Stimulated activated CD4-positive, alpha-beta T cell treated with anti-CD3 and anti-CD28 coated beads, Interleukin-1b, Interleukin-23, amount 100 ng/mL, for 4 hours (primary cell): ENCODE results near the gene NECTIN1.

Experiments
- DNase-seq, 2 donors: peaks; one replicate each; pipeline ENCODE4 v3.0.0-alpha.2; 2020; ENCODE audit warnings: low read depth in 2 of 2

Gene NECTIN1

DNA sequence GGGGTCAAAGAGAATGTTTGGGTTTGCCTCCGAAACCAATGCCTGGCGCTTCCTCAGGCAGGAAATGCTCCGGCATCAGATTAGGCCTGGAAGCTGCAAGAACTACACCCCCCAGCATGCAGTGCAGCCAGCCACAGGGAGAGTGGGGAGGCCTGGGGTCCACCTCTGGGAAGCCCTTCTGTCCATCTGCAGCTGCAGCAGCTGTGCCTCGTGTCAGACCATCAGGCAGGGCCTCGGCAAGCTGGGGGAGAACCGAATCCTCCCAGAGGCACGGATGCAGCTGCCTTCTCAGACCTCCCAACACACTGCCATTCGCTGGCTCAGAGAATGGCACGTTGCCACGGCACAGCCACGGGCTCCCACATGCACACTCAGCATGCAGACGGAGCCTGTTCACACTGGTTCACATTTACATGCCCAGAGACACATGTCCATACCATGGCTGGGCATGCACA lies 57.4 kb downstream of the NECTIN1 start:
- no peak for DNase-seq

DNA sequence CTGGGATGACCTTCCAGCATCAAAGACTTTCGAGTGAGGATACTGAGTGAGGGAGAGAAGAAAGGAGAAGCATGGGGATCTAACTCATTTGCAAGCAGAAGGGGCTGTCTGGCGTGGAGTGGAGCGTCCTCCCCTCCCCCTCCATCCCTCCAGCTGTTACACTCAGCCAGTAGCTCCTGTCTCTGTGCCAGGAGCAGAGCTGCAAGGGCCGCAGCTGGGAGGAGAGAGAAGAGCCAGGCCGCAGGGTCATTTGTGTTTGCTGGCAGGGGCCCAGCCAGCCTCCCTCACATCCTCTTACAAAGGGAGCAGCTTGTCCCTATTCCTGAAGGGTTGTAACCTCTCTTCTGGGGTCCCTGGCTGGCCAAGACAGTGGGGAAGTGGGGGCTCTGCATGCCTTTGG lies 57.9 kb downstream of the NECTIN1 start:
- no peak for DNase-seq

- DNase-seq: no peak
Measured at GRCh38 chr11:119669487-119669886, 59.5 kb downstream of the NECTIN1 start.

DNA sequence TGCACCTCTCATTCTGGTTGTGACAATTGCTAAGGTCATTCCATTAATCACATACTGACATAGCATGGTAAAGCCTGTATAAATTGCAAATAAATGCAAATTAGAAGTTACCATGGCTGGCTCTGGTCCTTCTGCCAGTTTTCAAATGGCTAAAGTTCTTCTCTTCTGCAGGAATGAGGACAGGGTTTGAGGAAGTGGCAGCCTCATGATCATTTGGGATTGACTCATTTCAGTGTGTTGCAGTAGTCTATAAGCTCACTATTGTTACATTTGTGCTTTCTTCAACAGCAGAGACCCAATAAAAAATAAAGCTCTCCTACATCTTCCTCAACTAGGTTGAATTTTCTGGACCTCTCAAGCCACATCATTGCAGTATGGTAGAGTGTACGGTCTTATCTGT lies 60.3 kb downstream of the NECTIN1 start:
- DNase-seq: no peak

DNA sequence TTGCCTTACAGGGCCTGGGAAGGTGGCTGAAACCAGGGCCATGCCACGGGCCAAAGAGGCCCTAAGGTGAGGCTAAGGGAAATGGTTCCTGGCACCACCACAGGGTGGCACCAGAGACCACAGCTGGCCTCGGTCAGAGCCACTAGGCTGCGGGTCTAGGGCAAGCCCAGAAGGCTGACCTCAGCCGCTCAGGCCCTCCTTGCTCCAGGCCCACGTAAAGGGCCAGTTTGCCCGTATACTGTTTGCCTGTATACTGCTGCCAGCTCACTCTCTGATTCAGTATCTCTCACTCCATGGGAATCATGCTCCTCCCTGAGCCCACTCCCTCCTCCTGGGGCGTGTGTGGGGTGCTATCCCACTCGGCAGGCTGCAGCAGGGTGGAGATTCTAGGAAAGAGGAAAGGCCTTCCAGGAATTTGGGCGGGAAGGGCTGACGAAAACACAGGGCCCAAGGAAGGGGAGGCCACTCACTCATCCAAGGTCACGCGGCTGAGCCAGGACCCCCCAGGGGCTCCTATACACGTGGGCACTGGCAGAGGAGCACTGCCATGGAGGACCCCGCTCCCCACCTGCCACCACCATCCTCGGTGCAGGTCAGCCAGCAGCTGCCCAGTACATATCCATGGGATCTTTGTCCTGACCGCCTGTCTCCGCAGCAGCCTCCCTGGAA lies 62.4 kb downstream of the NECTIN1 start:
- peak; percentile 38 to 52 for DNase-seq

- DNase-seq: no peak
Measured at GRCh38 chr11:119666061-119666460, 62.9 kb downstream of the NECTIN1 start.

GRCh38 chr11:119664701-119665420 lies 64.1 kb downstream of the NECTIN1 start:
- DNase-seq: no peak

- DNase-seq: no peak
Measured at GRCh38 chr11:119664063-119664572, 64.9 kb downstream of the NECTIN1 start.

- no peak for DNase-seq
Measured at GRCh38 chr11:119663279-119663678, 65.7 kb downstream of the NECTIN1 start.

- no peak for DNase-seq
Measured at GRCh38 chr11:119661226-119661625, 67.8 kb downstream of the NECTIN1 start.

DNA sequence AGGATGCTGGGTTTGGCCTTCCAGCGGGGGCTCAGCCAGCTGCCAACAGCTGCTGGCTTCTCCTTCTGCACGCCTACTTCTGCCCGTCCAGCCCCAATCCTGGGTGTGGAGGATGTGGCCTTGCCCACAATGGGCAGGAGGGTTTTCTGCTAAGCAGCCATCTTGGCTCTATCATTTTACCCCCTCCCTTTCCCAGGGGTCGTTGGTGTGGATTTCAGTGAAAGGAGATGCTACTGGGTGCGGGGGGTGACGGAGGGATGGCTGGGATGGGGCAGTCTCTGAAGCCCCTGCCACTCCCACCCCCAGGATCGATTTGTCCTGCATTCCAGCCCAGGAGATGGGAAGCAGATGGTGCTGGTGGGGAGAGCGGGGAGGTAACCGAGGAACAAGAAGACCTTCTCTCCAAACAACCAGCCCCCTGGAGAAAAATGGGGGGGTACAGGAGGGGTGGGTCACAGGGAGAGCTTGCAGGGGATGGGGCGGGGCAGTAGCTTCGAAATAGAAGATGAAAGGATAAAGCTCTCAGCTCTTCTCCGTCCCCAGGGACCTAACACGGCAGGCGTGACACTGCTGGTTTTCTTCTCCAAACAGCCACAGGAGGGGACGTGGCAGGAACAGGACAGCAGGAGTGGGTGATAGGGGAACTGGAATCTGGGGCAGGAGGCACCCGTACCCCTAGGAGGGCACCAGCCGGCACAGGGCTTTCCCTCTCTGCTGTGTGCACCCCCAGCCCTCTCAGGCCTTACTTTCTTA lies 68.9 kb downstream of the NECTIN1 start:
- no peak for DNase-seq

DNA sequence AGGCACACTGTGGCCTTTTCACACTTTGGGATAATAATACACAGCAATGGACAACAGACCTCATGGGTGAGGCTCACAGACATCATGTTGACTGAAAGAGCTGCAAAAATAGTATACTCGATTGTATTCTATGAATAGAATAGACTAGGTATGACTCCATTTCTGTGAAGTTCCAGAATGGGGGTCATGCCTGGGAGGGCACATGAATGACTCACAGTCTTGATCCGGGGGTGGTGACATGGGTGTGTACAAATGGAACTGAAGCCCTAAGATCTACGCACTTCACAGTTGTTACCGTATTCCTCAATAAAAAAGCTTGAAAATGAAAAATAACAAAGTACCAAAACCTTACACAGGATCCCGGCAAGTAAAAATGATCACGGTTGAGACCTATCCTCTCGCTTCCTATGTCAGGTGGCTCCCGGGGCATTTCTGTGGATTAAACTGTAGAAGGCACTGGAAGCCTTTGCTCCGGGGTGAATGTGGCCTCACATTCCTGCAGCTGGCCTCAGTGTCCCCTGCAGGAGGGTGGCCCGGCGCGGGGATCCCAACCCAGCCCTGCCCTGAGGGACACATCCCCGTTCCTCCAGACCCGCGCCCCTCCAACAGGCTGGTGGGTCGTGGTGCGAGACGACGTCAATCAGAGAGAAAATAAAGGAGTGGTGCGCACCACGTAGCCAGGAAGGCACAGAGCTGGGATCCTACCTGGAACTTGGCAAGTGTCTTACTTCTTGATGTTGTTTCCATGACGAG lies 75.9 kb downstream of the NECTIN1 start:
- no peak for DNase-seq

DNA sequence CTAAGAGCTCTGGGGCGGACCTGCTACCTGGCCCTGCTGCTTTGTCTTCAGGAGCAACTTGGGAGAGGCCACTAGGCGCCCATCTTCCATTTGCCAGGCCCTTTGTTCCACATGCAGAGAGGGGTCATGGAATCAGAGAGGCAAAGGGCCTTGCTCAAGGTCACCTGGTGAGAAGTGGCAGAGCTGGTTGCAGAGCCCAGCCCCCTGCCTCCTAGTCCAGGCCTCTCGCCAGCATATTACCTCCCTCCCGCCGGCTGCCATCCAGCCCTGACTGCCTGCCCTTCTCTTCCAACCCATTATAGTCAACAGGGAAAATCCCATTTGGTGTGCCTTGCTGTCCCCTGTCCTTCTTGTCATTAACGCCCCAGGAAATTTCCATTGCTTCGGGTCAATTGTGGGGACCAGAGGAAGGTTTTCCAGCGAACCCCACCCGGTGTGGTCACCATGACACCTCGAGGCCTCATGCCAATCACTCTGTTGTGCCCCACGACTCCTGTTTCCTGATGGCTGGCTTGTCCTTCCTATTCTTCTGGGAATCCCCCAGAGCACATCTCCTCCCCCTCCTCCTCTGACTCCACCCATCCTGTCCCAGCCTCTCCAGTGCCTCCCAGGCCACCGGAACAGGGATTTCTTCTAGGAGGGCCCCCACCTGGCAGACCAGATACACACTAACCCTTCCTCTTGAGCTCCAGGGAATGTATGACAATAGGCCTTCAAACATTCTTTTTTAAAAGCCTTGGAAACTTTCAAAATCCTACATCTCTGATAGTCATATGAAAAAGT lies 77.0 kb downstream of the NECTIN1 start:
- DNase-seq: no peak

DNA sequence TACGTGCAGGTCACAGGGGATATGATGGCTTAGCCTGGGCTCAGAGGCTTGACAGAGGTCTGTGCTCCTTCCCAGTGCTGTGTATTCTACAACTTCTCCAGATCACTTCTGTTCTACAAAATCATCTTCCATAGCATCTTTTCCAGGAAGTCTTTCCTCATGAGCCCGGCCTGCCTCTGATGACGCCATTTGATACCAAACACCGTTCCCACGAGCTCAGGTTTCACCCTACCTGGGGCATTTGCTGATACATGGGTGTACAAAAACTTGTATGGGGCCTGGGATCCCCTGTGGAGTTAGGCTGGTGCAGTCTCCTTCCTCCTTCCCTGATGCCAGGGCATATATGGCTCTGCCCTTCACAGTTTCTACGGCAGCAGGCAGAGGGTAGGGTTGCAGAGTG lies 78.7 kb downstream of the NECTIN1 start:
- DNase-seq: no peak

GRCh38 chr11:119647254-119647653 lies 81.7 kb downstream of the NECTIN1 start:
- DNase-seq: no peak

- DNase-seq: no peak
Measured at GRCh38 chr11:119645018-119645417, 84.0 kb downstream of the NECTIN1 start.

- no peak for DNase-seq
Measured at GRCh38 chr11:119644502-119644901, 84.5 kb downstream of the NECTIN1 start.

GRCh38 chr11:119643876-119644225 lies 85.1 kb downstream of the NECTIN1 start:
- no peak for DNase-seq

DNA sequence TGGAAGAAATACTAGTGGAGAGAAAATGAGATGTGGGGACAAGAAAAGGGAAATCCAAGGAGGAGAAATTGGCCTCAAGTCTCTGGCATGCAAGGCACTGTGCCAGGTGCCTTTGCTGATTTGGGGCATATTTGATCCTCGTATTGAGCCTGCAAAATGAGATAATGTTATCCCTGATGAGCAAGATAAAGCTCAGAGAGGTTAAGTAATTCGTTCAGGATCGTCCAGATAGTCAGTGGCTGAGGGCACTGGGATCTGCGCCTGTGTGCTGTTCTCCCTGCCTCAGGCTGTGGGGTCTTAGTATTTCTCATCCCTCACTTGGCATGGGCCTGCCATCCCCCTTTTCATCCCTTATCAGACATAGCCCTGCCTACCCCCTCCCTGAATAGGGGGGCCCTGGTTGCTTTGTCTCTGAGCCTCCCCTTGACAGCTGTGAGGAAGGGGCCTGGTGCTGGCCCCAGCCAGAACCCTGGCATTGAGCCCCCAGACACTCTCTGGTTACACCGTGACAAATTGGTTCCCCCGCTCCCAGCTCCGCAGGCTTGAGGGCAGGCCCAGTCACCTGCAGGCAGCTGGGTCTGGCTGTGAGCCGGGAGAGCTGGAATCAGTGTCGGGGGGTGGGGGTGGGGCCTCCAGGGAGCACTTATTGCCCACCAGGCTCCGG lies 85.7 kb downstream of the NECTIN1 start:
- no peak for DNase-seq

- peak in 1 of 2 donors; percentile 5 for DNase-seq
Measured at GRCh38 chr11:119641983-119642745, 86.8 kb downstream of the NECTIN1 start.
